Erythroblast (primary cell): ENCODE results near the gene SNU13.

Experiments
- GATA1 ChIP-seq: IDR thresholded peaks from 2 replicates; pipeline ENCODE4 v1.6.1; 2011; ENCODE audit warnings: low read depth, mild to moderate bottlenecking, control low read depth, low read length, moderate library complexity
- POLR2A ChIP-seq: IDR thresholded peaks from 2 replicates; pipeline ENCODE4 v1.6.1; 2011; ENCODE audit warnings: mild to moderate bottlenecking, low read length

DNA sequence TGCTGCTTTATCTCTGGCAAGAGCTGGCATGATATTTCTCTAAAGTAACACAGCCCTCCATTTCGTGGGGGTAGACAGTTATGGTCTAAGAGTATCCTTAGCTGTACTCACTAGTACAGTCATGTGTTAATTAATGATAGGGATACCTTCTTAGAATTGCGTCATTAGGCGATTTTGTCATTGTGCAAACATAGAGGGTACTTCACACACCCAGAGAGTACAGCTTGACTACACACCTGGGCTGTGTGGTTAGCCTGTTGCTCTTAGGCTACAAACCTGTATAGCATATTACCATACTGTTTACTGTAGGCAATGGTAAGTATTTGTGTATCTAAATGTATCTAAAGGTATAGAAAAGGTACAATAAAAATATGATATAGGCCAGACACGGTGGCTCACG lies 50.5 kb downstream of the SNU13 start:
- TF ChIP-seq POLR2A, result no peak
- TF ChIP-seq GATA1, result no peak
